NB4 (cell line): ENCODE data around the gene PRSS8.

ENCODE experiments used
- DNase-seq: peaks from one replicate; pipeline ENCODE4 v3.0.0; 2010; ENCODE audit warnings: low read depth
- H3K4me3 ChIP-seq: one replicate; pipeline ENCODE4 v1.5.1; 2011; ENCODE audit warnings: mild to moderate bottlenecking, low read depth, low read length, moderate library complexity
- MYC ChIP-seq: IDR thresholded peaks from 2 replicates; pipeline ENCODE4 v1.6.1; 2011; ENCODE audit warnings: low read depth, low read length
- POLR2A ChIP-seq: IDR thresholded peaks from 2 replicates; pipeline ENCODE4 v1.6.1; 2011; ENCODE audit warnings: mild to moderate bottlenecking; ENCODE audit not compliant: insufficient read length; ENCODE audit errors: extremely low read depth
- TF ChIP-seq, protein P1 (sequence below): IDR thresholded peaks from 2 replicates; pipeline ENCODE4 v1.6.1; 2011; ENCODE audit warnings: low read depth, low read length
- TF ChIP-seq, protein P2 (sequence below): IDR thresholded peaks from one replicate; pipeline ENCODE4 v1.5.1; 2012; ENCODE audit warnings: low read depth, low read length

Gene PRSS8

DNA sequence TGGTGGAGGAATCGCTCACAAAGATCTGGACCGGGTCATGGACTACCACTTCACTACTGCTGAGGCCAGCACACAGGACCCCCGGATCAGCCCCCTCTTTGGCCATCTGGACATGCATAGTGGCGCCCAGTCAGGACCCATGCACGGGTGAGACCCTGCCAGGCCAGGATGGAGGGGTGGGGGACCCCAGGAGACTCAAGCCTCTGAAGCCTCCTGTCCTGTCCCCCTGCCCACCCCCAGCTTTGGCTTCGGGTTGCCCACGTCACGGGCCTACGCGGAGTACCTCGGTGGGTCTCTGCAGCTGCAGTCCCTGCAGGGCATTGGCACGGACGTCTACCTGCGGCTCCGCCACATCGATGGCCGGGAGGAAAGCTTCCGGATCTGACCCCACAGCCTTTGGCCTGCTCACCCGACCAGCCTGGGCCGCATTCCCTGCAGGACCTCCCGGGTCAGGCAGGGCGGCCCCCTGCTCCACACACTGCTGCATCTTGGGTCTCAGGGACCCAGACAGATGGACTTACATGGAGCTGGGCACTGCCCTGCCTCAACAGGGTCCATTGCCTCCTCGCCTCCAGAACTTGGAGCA, 23.6 kb downstream of the PRSS8 start:
- H3K4me3 ChIP-seq, result no peak overlapping the region
- no peak for DNase-seq
- TF ChIP-seq, protein P1, sequence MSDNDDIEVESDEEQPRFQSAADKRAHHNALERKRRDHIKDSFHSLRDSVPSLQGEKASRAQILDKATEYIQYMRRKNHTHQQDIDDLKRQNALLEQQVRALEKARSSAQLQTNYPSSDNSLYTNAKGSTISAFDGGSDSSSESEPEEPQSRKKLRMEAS, result no peak
- TF ChIP-seq POLR2A (no peak), MYC (no peak)
- TF ChIP-seq, protein P2, sequence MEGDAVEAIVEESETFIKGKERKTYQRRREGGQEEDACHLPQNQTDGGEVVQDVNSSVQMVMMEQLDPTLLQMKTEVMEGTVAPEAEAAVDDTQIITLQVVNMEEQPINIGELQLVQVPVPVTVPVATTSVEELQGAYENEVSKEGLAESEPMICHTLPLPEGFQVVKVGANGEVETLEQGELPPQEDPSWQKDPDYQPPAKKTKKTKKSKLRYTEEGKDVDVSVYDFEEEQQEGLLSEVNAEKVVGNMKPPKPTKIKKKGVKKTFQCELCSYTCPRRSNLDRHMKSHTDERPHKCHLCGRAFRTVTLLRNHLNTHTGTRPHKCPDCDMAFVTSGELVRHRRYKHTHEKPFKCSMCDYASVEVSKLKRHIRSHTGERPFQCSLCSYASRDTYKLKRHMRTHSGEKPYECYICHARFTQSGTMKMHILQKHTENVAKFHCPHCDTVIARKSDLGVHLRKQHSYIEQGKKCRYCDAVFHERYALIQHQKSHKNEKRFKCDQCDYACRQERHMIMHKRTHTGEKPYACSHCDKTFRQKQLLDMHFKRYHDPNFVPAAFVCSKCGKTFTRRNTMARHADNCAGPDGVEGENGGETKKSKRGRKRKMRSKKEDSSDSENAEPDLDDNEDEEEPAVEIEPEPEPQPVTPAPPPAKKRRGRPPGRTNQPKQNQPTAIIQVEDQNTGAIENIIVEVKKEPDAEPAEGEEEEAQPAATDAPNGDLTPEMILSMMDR, result no peak

DNA sequence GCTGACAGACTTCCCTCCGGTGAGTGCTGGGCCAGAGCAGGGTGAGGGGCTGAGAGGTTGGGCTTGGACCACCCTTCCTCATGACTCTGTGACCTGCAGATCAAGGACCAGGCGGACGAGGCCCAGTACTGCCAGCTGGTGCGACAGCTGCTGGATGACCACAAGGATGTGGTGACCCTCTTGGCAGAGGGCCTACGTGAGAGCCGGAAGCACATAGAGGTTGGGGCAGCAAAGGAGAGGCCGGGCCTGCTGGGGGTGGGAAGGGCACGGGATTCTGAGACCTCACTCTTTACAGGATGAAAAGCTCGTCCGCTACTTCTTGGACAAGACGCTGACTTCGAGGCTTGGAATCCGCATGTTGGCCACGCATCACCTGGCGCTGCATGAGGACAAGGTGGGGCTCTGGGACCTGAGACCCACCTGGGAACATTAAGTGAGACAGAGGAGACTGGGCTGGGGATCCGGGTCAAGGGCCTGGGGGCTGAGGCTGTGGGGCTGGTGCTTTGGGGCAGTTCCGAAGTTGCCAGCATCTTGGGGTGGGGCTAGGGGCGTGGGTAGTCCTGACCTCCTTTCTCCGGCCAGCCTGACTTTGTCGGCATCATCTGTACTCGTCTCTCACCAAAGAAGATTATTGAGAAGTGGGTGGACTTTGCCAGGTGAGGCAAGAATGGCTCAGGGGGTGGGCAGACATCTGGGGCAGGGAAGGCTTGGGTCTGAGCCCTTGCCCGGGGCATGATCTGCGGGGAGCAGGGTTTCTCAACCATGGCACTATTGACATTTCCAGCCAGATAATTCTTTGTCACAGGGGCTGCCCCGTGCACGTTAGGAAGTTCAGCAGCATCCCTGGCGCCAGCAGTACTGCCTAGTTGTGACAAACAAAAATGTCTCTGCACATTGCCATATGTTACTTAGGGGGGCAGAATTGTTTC, 25.2 kb downstream of the PRSS8 start:
- TF ChIP-seq MYC (no peak), POLR2A (no peak)
- TF ChIP-seq, protein P1, result no peak
- TF ChIP-seq, protein P2, result no peak
- H3K4me3 ChIP-seq, result no peak overlapping the region
- DNase-seq, result no peak

DNA sequence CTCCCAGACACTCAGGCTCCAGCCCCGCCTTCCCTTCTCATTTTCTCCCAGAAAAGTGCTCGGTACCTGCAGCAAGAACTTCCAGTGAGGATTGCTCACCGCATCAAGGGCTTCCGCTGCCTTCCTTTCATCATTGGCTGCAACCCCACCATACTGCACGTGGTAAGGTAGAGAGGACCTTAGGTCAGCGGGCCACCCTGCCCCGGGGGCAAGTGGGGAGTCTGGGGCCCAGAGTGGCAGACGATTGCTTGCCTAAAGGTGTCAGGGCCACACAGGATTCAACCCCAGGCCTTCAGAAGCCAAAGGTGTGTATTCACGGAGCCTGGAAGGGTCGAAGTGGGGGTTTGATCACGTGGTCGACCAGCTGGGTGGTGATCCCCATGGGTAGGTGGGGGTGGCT, 25.9 kb downstream of the PRSS8 start:
- no peak overlapping the region for H3K4me3 ChIP-seq
- TF ChIP-seq, protein P2, result no peak
- TF ChIP-seq, protein P1, result no peak
- TF ChIP-seq POLR2A, result no peak
- TF ChIP-seq MYC, result no peak
- no peak for DNase-seq

DNA sequence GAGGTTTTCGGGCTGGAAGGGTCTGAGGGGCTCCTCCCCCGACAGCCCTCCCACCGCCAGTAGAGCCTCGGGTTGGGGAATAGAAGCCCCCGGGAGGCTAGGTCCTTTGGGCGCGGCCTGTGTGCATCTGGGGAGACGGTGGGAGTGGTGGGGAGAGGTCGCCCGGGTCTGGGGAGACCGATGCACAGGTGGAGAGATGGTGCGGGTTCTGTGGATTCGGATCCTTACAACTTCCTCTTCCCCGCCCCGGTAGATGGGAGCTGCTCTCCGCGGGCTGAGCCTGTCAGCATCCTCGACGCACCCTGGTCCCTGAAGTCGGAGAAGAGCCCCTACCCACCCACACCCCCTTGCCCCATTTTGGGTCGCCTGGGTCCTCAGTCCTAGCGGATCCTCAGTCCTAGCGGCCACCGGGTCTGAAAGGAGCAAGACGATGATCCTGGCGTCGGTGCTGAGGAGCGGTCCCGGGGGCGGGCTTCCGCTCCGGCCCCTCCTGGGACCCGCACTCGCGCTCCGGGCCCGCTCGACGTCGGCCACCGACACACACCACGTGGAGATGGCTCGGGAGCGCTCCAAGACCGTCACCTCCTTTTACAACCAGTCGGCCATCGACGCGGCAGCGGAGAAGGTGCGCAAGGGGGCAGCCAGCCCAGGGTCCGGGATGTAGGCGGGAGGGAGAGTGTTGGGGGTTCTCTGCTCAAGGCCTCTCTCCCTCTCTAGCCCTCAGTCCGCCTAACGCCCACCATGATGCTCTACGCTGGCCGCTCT, 26.6 kb downstream of the PRSS8 start:
- peak overlapping the region; percentile 59 for H3K4me3 ChIP-seq
- no peak for DNase-seq
- TF ChIP-seq, protein P2, result no peak
- TF ChIP-seq MYC (no peak), POLR2A (no peak)
- TF ChIP-seq, protein P1, result no peak

DNA sequence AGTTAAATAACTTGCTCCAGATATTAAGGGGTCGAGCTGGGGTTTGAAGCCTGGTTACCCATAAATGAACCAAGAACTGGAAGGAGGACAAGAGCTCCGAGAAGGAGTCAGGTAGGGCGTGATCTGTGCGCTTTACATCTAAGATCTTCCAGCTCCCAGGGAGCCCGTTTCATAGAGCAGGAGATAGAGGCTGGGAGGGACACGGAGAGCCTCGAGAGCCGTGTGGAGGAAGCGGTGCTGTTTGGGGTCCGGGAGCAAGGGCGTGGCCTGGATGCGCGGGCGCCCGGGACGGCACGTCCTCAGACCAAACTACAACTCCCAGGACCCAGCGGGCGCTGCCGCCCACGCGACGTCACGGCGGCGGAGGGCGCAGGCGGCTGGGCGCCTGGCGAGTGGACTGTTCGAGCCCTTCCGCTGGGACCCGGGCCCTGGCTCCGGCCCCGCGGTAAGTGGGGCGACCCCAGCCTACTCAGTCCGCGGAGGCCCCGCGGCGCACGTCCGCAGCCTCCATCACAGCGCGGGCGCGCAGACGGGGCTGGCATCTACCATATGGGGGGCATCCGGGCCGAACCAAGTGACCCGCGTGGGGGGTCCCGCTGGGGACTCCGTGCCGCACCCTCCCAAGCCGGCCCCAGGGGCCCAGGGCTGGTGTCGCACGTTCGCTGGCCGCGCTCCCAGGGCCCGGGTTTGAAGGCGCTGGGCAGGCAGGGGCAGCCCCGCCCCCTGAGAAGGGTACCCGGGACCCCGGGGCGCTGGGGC, 27.3 kb downstream of the PRSS8 start, which contains the start of gene BCKDK:
TSS of gene BCKDK (plus strand) at position 352 of the 759 bp plus-strand sequence. CDS start 838 bp downstream, outside the sequence.
- TF ChIP-seq POLR2A (peak; percentile 63), MYC (peak; percentile 12; the same call in 1 of the 2 replicates)
- TF ChIP-seq, protein P2, result no peak
- TF ChIP-seq, protein P1, result peak; percentile 65
- peak within 1 kb of the TSS; percentile 59 for H3K4me3 ChIP-seq
- peak; percentile 88 for DNase-seq
